ENCODE data around the gene CKM.

The CKM gene

DNA sequence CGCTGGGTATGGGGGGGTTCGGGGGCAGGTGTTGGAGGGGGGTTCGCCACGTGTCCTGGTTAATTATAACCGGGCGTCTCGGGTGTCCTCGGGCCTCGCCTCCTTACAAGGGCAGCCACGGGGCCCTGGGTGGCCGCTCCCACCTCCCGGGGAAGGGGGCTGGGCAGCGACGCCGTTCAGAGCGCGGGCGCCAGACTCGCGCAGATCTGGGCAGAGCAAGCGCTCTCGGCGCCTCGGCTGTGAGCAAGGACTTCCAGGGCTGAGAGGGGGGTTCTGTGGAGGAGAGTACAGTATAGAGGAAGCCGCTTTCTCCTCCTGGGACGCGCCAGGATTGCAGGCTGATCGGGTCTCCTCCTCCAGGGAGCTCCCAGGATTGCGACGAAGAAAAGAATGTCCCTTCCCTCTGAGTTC lies 1.0 kb upstream of the CKM start:
- no peak overlapping the region for H3K23ac ChIP-seq (ENCODE audit: low read length in 2 of 2)
- H3K79me1 ChIP-seq (replicated peaks; ENCODE audit: low read length, poor library complexity, severe bottlenecking): no peaks in the 10 kb centered on the region
- no peaks in the 10 kb centered on the region for H3K36me3 ChIP-seq (ENCODE audit: control insufficient read depth in 1 of 2, insufficient read depth in 2 of 2, low read depth in 1 of 2, low read length in 2 of 2)
- H3K27me3 ChIP-seq (ENCODE audit: control insufficient read depth in 1 of 2, insufficient read depth in 1 of 2, low read length in 2 of 2): peaks cover 24 to 34% of the 10 kb centered on the region in 2 experiments
- no peak overlapping the region for H2BK120ac ChIP-seq (ENCODE audit: low read depth, low read length)
- no peak overlapping the region for H3K18ac ChIP-seq (ENCODE audit: low read depth in 1 of 2, low read length in 2 of 2)
- no peak overlapping the region for H2BK5ac ChIP-seq (ENCODE audit: low read depth, low read length, poor library complexity, severe bottlenecking)
- no peaks in the 10 kb centered on the region for H3K9me3 ChIP-seq (ENCODE audit: control insufficient read depth, low read length)
- H3K27ac ChIP-seq (ENCODE audit: low read length, poor library complexity, severe bottlenecking): no peak overlapping the region
- H2AFZ ChIP-seq (ENCODE audit: low read depth, low read length): no peak overlapping the region
- H2BK12ac ChIP-seq (ENCODE audit: low read length in 2 of 2): no peak overlapping the region
- 1% methylated on average over 26 of the region's 30 CpGs for WGBS
- no peak for DNase-seq
- H3K14ac ChIP-seq (ENCODE audit: low read length in 2 of 2): no peak overlapping the region
- peak overlapping the region; percentile 64 for H3K4me2 ChIP-seq (ENCODE audit: low read length, poor library complexity, severe bottlenecking)
- peaks cover 14% of the 10 kb centered on the region for H3K4me1 ChIP-seq (ENCODE audit: control insufficient read depth, insufficient read depth, low read depth, low read length)
- peak overlapping the region; percentile 81 for H4K8ac ChIP-seq (ENCODE audit: low read length)
- peak overlapping the region; percentile 41 for H3K9ac ChIP-seq (ENCODE audit: low read length)
- H3K4ac ChIP-seq (ENCODE audit: low read depth in 1 of 2, low read length in 2 of 2): no peak overlapping the region
- H4K91ac ChIP-seq (ENCODE audit: low read length): no peak overlapping the region
- peak overlapping the region in 1 of 2 experiments; percentile 51 for H3K4me3 ChIP-seq (ENCODE audit: insufficient read depth in 1 of 2, low read depth in 1 of 2, low read length in 2 of 2)
- H2BK15ac ChIP-seq (ENCODE audit: low read depth, poor library complexity, severe bottlenecking): no peak overlapping the region
- no peak overlapping the region for H2AK5ac ChIP-seq (ENCODE audit: low read length, severe bottlenecking)

GRCh38 chr19:45322311-45322710 lies 364 bp downstream of the CKM start:
- Histone ChIP-seq H2BK15ac (ENCODE audit: low read depth, poor library complexity, severe bottlenecking) (no peak overlapping the region), H3K36me3 (ENCODE audit: control insufficient read depth in 1 of 2, insufficient read depth in 2 of 2, low read depth in 1 of 2, low read length in 2 of 2) (no peaks in the 10 kb centered on the region), H3K18ac (ENCODE audit: low read depth in 1 of 2, low read length in 2 of 2) (no peak overlapping the region), H2AFZ (ENCODE audit: low read depth, low read length) (no peak overlapping the region), H3K9ac (ENCODE audit: low read length) (no peak overlapping the region), H4K91ac (ENCODE audit: low read length) (no peak overlapping the region), H3K9me3 (ENCODE audit: control insufficient read depth, low read length) (no peaks in the 10 kb centered on the region), H2BK5ac (ENCODE audit: low read depth, low read length, poor library complexity, severe bottlenecking) (no peak overlapping the region), H2BK120ac (ENCODE audit: low read depth, low read length) (no peak overlapping the region), H3K14ac (ENCODE audit: low read length in 2 of 2) (no peak overlapping the region), H3K4me1 (ENCODE audit: control insufficient read depth, insufficient read depth, low read depth, low read length) (peaks cover 14% of the 10 kb centered on the region), H3K27me3 (ENCODE audit: control insufficient read depth in 1 of 2, insufficient read depth in 1 of 2, low read length in 2 of 2) (peaks cover 29 to 46% of the 10 kb centered on the region in 2 experiments), H2BK12ac (ENCODE audit: low read length in 2 of 2) (no peak overlapping the region), H3K23ac (ENCODE audit: low read length in 2 of 2) (no peak overlapping the region), H4K8ac (ENCODE audit: low read length) (no peak overlapping the region), H2AK5ac (ENCODE audit: low read length, severe bottlenecking) (no peak overlapping the region), H3K4ac (ENCODE audit: low read depth in 1 of 2, low read length in 2 of 2) (no peak overlapping the region), H3K4me2 (ENCODE audit: low read length, poor library complexity, severe bottlenecking) (no peak overlapping the region), H3K4me3 (ENCODE audit: insufficient read depth in 1 of 2, low read depth in 1 of 2, low read length in 2 of 2) (no peak overlapping the region), H3K79me1 (replicated peaks; ENCODE audit: low read length, poor library complexity, severe bottlenecking) (no peaks in the 10 kb centered on the region), H3K27ac (ENCODE audit: low read length, poor library complexity, severe bottlenecking) (no peak overlapping the region)
- no peak for DNase-seq
- 40% methylated on average over 7 of the region's 11 CpGs for WGBS

DNA sequence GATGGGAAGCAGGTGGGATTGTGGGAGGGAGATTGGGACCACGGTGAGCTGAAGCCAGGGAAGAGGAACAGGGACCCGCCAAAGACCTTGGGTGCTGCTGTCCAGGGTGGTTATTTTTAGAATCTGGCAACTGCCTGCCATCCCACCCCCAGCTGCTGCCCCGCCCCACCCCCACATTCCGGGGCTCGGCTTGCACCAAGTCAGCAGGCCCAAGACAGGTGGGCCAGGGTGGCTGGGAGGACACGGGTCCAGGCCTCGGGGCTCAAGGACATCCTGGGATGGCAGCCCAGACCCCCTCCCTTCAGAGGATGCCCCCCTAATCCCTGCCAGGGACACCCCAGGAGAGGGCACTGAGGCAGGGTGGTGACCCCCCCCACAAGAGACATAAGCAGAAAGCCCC lies 827 bp downstream of the CKM start:
- Histone ChIP-seq H4K8ac (ENCODE audit: low read length) (no peak overlapping the region), H3K27ac (ENCODE audit: low read length, poor library complexity, severe bottlenecking) (no peak overlapping the region), H3K23ac (ENCODE audit: low read length in 2 of 2) (no peak overlapping the region), H3K9ac (ENCODE audit: low read length) (no peak overlapping the region), H2BK15ac (ENCODE audit: low read depth, poor library complexity, severe bottlenecking) (no peak overlapping the region), H3K14ac (ENCODE audit: low read length in 2 of 2) (no peak overlapping the region), H3K4me1 (ENCODE audit: control insufficient read depth, insufficient read depth, low read depth, low read length) (peaks cover 14% of the 10 kb centered on the region), H3K9me3 (ENCODE audit: control insufficient read depth, low read length) (no peaks in the 10 kb centered on the region), H2BK120ac (ENCODE audit: low read depth, low read length) (no peak overlapping the region), H3K36me3 (ENCODE audit: control insufficient read depth in 1 of 2, insufficient read depth in 2 of 2, low read depth in 1 of 2, low read length in 2 of 2) (no peaks in the 10 kb centered on the region), H3K4me3 (ENCODE audit: insufficient read depth in 1 of 2, low read depth in 1 of 2, low read length in 2 of 2) (no peak overlapping the region), H2BK12ac (ENCODE audit: low read length in 2 of 2) (no peak overlapping the region), H3K27me3 (ENCODE audit: control insufficient read depth in 1 of 2, insufficient read depth in 1 of 2, low read length in 2 of 2) (peaks cover 29 to 46% of the 10 kb centered on the region in 2 experiments), H3K79me1 (replicated peaks; ENCODE audit: low read length, poor library complexity, severe bottlenecking) (no peaks in the 10 kb centered on the region), H3K4ac (ENCODE audit: low read depth in 1 of 2, low read length in 2 of 2) (no peak overlapping the region), H4K91ac (ENCODE audit: low read length) (no peak overlapping the region), H3K18ac (ENCODE audit: low read depth in 1 of 2, low read length in 2 of 2) (no peak overlapping the region), H2AK5ac (ENCODE audit: low read length, severe bottlenecking) (no peak overlapping the region), H3K4me2 (ENCODE audit: low read length, poor library complexity, severe bottlenecking) (no peak overlapping the region), H2AFZ (ENCODE audit: low read depth, low read length) (no peak overlapping the region), H2BK5ac (ENCODE audit: low read depth, low read length, poor library complexity, severe bottlenecking) (no peak overlapping the region)
- 82% methylated on average over 6 of the region's 7 CpGs for WGBS
- DNase-seq: no peak

GRCh38 chr19:45320997-45321775 lies 1.5 kb downstream of the CKM start:
- Histone ChIP-seq H2BK15ac (ENCODE audit: low read depth, poor library complexity, severe bottlenecking) (no peak overlapping the region), H3K36me3 (ENCODE audit: control insufficient read depth in 1 of 2, insufficient read depth in 2 of 2, low read depth in 1 of 2, low read length in 2 of 2) (no peaks in the 10 kb centered on the region), H3K23ac (ENCODE audit: low read length in 2 of 2) (no peak overlapping the region), H2BK12ac (ENCODE audit: low read length in 2 of 2) (no peak overlapping the region), H3K4me2 (ENCODE audit: low read length, poor library complexity, severe bottlenecking) (no peak overlapping the region), H2BK120ac (ENCODE audit: low read depth, low read length) (no peak overlapping the region), H4K8ac (ENCODE audit: low read length) (no peak overlapping the region), H3K4me1 (ENCODE audit: control insufficient read depth, insufficient read depth, low read depth, low read length) (peaks cover 10% of the 10 kb centered on the region), H3K27ac (ENCODE audit: low read length, poor library complexity, severe bottlenecking) (no peak overlapping the region), H2AFZ (ENCODE audit: low read depth, low read length) (no peak overlapping the region), H3K27me3 (ENCODE audit: control insufficient read depth in 1 of 2, insufficient read depth in 1 of 2, low read length in 2 of 2) (peaks cover 34 to 51% of the 10 kb centered on the region in 2 experiments), H2AK5ac (ENCODE audit: low read length, severe bottlenecking) (no peak overlapping the region), H3K4me3 (ENCODE audit: insufficient read depth in 1 of 2, low read depth in 1 of 2, low read length in 2 of 2) (no peak overlapping the region), H3K9ac (ENCODE audit: low read length) (no peak overlapping the region), H3K14ac (ENCODE audit: low read length in 2 of 2) (no peak overlapping the region), H3K79me1 (replicated peaks; ENCODE audit: low read length, poor library complexity, severe bottlenecking) (no peaks in the 10 kb centered on the region), H3K4ac (ENCODE audit: low read depth in 1 of 2, low read length in 2 of 2) (no peak overlapping the region), H3K18ac (ENCODE audit: low read depth in 1 of 2, low read length in 2 of 2) (no peak overlapping the region), H2BK5ac (ENCODE audit: low read depth, low read length, poor library complexity, severe bottlenecking) (no peak overlapping the region), H3K9me3 (ENCODE audit: control insufficient read depth, low read length) (no peaks in the 10 kb centered on the region), H4K91ac (ENCODE audit: low read length) (no peak overlapping the region)
- DNase-seq: no peak
- WGBS: 90% methylated on average over 12 of the region's 12 CpGs
